Measurements from ENCODE around the gene IL17RC. TPM values are rescaled to one million over a fixed set of nuclear protein-coding genes. Genes with fewer than 3 reads are reported as not detected.

IL17RC gene
- total RNA-seq, 2 donors from 2014 or later = 0.41 to 0.93 TPM

GRCh38 chr3:9965200-9965875 is 48.4 kb downstream of the IL17RC start:
- H3K4me1 Mint-ChIP-seq (ENCODE audit: low read depth) = no peaks in the 10 kb centered on the region
- H3K36me3 Mint-ChIP-seq (ENCODE audit: insufficient read depth in 2 of 2) = peaks cover 4 to 17% of the 10 kb centered on the region in 2 donors
- no peak overlapping the region for H3K4me3 Mint-ChIP-seq
- no peak for ATAC-seq (replicated peaks in 1 of 2)
- no peaks in the 10 kb centered on the region for H3K27me3 Mint-ChIP-seq (ENCODE audit: low read depth)
- no peak overlapping the region for H3K27ac Mint-ChIP-seq
- no peak for DNase-seq
- H3K9me3 Mint-ChIP-seq = no peaks in the 10 kb centered on the region

GRCh38 chr3:9966841-9967240 is 49.9 kb downstream of the IL17RC start:
- Mint-ChIP-seq H3K4me3 (no peak overlapping the region), H3K36me3 (ENCODE audit: insufficient read depth in 2 of 2) (peaks cover 9 to 22% of the 10 kb centered on the region in 2 donors), H3K4me1 (ENCODE audit: low read depth) (no peaks in the 10 kb centered on the region), H3K27me3 (ENCODE audit: low read depth) (no peaks in the 10 kb centered on the region), H3K9me3 (no peaks in the 10 kb centered on the region), H3K27ac (no peak overlapping the region)
- no peak for DNase-seq
- no peak for ATAC-seq (replicated peaks in 1 of 2)

GRCh38 chr3:9969632-9970019 is 52.7 kb downstream of the IL17RC start:
- ATAC-seq (replicated peaks in 1 of 2) (no peak), DNase-seq (no peak)
- H3K9me3 Mint-ChIP-seq = no peaks in the 10 kb centered on the region
- H3K36me3 Mint-ChIP-seq (ENCODE audit: insufficient read depth in 2 of 2) = peaks cover 9 to 30% of the 10 kb centered on the region in 2 donors
- no peaks in the 10 kb centered on the region for H3K4me1 Mint-ChIP-seq (ENCODE audit: low read depth)
- no peaks in the 10 kb centered on the region for H3K27me3 Mint-ChIP-seq (ENCODE audit: low read depth)
- H3K4me3 Mint-ChIP-seq = no peak overlapping the region
- H3K27ac Mint-ChIP-seq = no peak overlapping the region

DNA sequence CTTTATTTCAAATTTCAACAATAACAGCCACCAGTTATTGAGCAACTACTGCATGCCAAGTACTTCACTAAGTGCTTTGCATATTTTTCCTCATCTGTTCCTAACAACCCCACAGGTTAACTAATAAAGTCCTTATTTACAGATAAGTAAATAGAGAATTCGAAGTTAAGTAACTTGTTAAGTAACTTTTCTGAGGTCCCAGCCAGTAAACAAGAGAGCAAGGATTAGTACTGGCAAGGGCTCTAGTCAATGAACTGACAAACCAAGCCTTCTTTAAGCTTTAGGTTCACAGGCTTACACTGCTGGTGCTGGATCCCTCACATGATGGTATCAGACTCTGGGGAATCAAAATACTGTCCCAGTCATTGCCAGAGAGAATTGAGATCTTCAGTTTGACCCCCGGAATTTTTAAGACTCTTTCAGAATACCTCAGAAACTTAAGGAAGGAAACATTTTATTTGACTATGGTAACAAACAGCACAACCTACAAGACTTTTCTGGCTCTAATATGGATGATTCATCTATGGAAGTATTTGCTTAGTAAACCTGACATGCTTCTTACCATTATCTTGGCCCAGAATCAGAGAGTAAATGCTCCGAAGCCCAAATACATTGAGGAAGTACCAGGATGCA is 53.2 kb downstream of the IL17RC start:
- Mint-ChIP-seq H3K4me3 (no peak overlapping the region), H3K36me3 (ENCODE audit: insufficient read depth in 2 of 2) (peaks cover 9 to 30% of the 10 kb centered on the region in 2 donors), H3K27me3 (ENCODE audit: low read depth) (no peaks in the 10 kb centered on the region), H3K4me1 (ENCODE audit: low read depth) (no peaks in the 10 kb centered on the region), H3K27ac (no peak overlapping the region), H3K9me3 (no peaks in the 10 kb centered on the region)
- no peak for ATAC-seq (replicated peaks in 1 of 2)
- no peak for DNase-seq

- ATAC-seq (replicated peaks in 1 of 2) (peak; percentile 98 to 100), DNase-seq (peak; percentile 56 to 58)
- no peaks in the 10 kb centered on the region for H3K9me3 Mint-ChIP-seq
- H3K4me1 Mint-ChIP-seq (ENCODE audit: low read depth) = peaks cover 23% of the 10 kb centered on the region
- H3K27me3 Mint-ChIP-seq (ENCODE audit: low read depth) = no peaks in the 10 kb centered on the region
- H3K36me3 Mint-ChIP-seq (ENCODE audit: insufficient read depth in 2 of 2) = peaks cover 0 to 13% of the 10 kb centered on the region in 2 donors
- H3K4me3 Mint-ChIP-seq = peak overlapping the region; percentile 53 to 79
- peak overlapping the region; percentile 90 for H3K27ac Mint-ChIP-seq
Observed at GRCh38 chr3:9976721-9977709, 60.1 kb downstream of the IL17RC start.

DNA sequence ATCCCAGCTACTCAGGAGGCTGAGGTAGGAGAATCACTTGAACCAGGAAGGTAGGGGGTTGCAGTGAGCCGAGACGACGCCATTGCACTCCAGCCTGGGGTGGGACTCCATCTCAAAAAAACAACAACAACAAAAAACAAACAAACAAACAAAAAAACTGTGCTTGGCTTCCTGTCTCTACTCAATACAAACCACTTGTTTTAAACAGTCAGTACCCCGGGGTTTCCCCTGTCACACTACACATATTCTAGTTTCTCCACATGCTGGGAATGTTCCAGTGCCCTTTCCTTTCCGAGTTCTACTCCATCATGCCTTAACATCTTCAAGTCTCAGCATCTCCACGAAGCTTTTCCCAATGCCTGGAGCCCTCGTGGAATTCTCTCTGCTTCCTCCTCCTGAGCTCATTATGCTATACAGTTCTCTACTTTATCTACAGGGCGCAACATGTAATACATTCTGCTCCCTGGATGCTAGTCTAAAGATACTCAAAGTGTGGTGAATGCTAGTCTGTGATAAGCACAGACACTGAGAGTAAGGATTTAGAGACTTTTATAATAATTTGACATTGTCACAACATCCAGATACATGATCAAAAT is 61.9 kb downstream of the IL17RC start:
- Mint-ChIP-seq H3K36me3 (ENCODE audit: insufficient read depth in 2 of 2) (peaks cover 0 to 11% of the 10 kb centered on the region in 2 donors), H3K4me3 (no peak overlapping the region), H3K27ac (peak overlapping the region; percentile 64), H3K27me3 (ENCODE audit: low read depth) (no peaks in the 10 kb centered on the region), H3K4me1 (ENCODE audit: low read depth) (peaks cover 34% of the 10 kb centered on the region), H3K9me3 (no peaks in the 10 kb centered on the region)
- ATAC-seq (replicated peaks in 1 of 2) = no peak
- DNase-seq = no peak

DNA sequence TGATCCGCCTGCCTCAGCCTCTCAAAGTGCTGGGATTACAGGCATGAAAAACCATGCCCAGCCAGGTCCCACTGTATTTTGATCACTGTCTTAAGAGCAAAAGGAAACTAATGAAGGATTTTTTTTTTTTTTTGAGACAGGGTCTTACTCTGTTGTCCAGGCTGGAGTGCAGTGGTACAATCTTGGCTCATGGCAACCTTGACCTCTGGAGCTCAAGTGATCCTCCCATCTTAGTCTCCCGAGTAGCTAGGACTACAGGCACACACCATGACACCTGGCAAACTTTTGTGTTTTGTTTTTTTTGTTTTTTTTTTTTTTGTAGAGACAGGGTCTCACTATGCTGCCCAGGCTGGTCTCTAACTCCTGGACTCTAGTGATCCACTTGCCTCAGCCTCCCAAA is 63.4 kb downstream of the IL17RC start:
- Mint-ChIP-seq H3K27ac (peak overlapping the region; percentile 28), H3K36me3 (ENCODE audit: insufficient read depth in 2 of 2) (peaks cover 0 to 6% of the 10 kb centered on the region in 2 donors), H3K27me3 (ENCODE audit: low read depth) (no peaks in the 10 kb centered on the region)

More for the DNA sequence above, 63.4 kb downstream of the IL17RC start:
- ATAC-seq (replicated peaks in 1 of 2) = no peak
- Mint-ChIP-seq H3K4me1 (ENCODE audit: low read depth) (peaks cover 40% of the 10 kb centered on the region), H3K9me3 (no peaks in the 10 kb centered on the region), H3K4me3 (no peak overlapping the region)
- DNase-seq = no peak

Other genes with a start within 250 kb of the IL17RC start
- gene CPNE9, start 213.3 kb upstream of the IL17RC start, total RNA-seq = under 1 TPM; 0.46 to 0.77 TPM
- 10 to 100 TPM; 34.6 to 42.7 TPM for gene BRPF1, start 185.4 kb upstream of the IL17RC start, total RNA-seq
- gene OGG1, start 167.1 kb upstream of the IL17RC start, total RNA-seq = 10 to 100 TPM; 31.0 to 33.4 TPM
- 10 to 100 TPM; 38.6 to 47.4 TPM for gene CAMK1, start 147.2 kb upstream of the IL17RC start, total RNA-seq
- gene TADA3, start 124.6 kb upstream of the IL17RC start, total RNA-seq = 100 to 1,000 TPM; 105 to 112 TPM
- gene ARPC4, start 124.0 kb upstream of the IL17RC start, total RNA-seq = 100 to 1,000 TPM; 168 to 176 TPM
- gene TTLL3, start 106.8 kb upstream of the IL17RC start, total RNA-seq = 10 to 100 TPM; 63.6 to 75.5 TPM
- gene RPUSD3, start 73.1 kb upstream of the IL17RC start, total RNA-seq = 10 to 100 TPM; 40.1 to 53.7 TPM
- gene CIDEC, start 36.8 kb upstream of the IL17RC start, total RNA-seq = under 1 TPM in 1 of 2 donors, not detected in 1; 0.65 TPM
- 10 to 100 TPM; 34.6 to 39.4 TPM for gene JAGN1, start 26.5 kb upstream of the IL17RC start, total RNA-seq
- 1 to 10 TPM in 1 of 2 donors, under 1 TPM in 1; 0.94 to 5.5 TPM for gene IL17RE, start 14.2 kb upstream of the IL17RC start, total RNA-seq
- 10 to 100 TPM; 18.8 to 25.3 TPM for gene CRELD1, start 16.7 kb downstream of the IL17RC start, total RNA-seq
- gene PRRT3, start 35.3 kb downstream of the IL17RC start, total RNA-seq = 10 to 100 TPM in 1 of 2 donors, 1 to 10 TPM in 1; 7.9 to 14.5 TPM
- gene EMC3, start 69.7 kb downstream of the IL17RC start, total RNA-seq = 10 to 100 TPM; 45.3 to 48.7 TPM
- 10 to 100 TPM; 77.2 to 81.2 TPM for gene FANCD2, start 109.3 kb downstream of the IL17RC start, total RNA-seq
- not detected for gene FANCD2OS, start 191.2 kb downstream of the IL17RC start, total RNA-seq
- gene BRK1, start 198.6 kb downstream of the IL17RC start, total RNA-seq = 10 to 100 TPM; 89.0 to 89.3 TPM
- 10 to 100 TPM; 61.1 to 61.7 TPM for gene VHL, start 224.7 kb downstream of the IL17RC start, total RNA-seq
- gene IRAK2, start 247.8 kb downstream of the IL17RC start, total RNA-seq = 10 to 100 TPM in 1 of 2 donors, 1 to 10 TPM in 1; 9.4 to 11.8 TPM

Data from activated T-cell treated with anti-CD3 and anti-CD28 coated beads, Interleukin-2, amount 50 U/mL, for 72 hours (primary cell).